IPS DF 4.7 (cell line): ENCODE results near the gene HID1.

Experiments
- DNase-seq: peaks from one replicate; pipeline ENCODE4 v3.0.0-alpha.2; 2013; ENCODE audit warnings: low spot score; ENCODE audit errors: extremely low read depth

HID1 gene

GRCh38 chr17:74951680-74952421 is 20.7 kb downstream of the HID1 start:
- DNase-seq, result no peak

DNA sequence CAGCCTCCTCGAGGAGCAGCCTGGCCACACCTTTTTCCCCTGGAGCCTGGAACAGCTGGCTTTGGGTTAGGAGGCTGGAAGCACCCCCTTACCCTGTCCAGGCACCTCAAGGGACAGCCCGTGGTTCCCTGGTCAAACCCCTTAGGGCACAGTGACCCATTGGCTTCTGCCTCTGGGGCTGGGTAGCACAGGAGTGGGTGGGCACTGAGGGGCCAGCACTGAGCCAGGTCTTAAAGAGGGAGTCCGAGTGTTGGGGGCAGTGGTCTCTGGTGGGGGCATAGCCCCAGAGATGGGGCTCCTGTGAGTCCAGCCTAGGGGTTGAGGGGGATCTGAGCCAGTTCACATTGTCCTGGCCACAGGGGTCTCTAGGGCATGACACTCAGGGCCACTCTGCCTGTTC is 21.5 kb downstream of the HID1 start:
- DNase-seq, result no peak

- no peak for DNase-seq
Measured at GRCh38 chr17:74950207-74950606, 22.4 kb downstream of the HID1 start.

GRCh38 chr17:74949455-74950115 is 23.0 kb downstream of the HID1 start:
- DNase-seq, result no peak

DNA sequence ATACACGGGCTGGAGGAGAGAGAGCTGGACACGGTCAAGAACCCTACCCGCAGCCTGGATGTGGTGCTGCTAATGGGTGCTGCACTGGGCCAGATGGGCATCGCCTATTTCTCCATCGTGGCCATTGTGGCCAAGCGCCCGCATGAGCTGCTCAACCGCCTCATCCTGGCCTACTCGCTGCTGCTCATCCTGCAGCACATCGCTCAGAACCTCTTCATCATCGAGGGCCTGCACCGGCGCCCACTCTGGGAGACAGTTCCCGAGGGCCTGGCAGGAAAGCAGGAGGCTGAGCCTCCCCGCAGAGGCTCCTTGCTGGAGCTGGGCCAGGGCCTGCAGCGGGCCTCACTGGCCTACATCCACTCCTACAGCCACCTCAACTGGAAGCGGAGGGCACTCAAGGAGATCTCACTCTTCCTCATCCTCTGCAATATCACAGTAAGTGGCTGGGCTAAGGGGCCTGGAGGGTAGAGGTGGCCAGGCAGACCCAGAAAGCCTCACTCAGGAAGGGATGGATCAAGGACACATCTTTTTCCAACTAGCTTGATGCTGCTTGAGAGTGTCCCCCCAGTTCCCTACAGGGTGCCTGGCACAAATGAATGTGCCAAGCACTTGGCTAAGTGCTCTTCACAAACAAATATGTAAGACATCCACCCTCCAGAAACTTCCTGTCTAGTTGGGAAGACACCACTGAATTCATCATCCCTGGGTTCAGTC is 25.4 kb downstream of the HID1 start:
- DNase-seq, result no peak

GRCh38 chr17:74946641-74947040 is 25.9 kb downstream of the HID1 start:
- no peak for DNase-seq

GRCh38 chr17:74945543-74945942 is 27.0 kb downstream of the HID1 start:
- DNase-seq, result no peak

DNA sequence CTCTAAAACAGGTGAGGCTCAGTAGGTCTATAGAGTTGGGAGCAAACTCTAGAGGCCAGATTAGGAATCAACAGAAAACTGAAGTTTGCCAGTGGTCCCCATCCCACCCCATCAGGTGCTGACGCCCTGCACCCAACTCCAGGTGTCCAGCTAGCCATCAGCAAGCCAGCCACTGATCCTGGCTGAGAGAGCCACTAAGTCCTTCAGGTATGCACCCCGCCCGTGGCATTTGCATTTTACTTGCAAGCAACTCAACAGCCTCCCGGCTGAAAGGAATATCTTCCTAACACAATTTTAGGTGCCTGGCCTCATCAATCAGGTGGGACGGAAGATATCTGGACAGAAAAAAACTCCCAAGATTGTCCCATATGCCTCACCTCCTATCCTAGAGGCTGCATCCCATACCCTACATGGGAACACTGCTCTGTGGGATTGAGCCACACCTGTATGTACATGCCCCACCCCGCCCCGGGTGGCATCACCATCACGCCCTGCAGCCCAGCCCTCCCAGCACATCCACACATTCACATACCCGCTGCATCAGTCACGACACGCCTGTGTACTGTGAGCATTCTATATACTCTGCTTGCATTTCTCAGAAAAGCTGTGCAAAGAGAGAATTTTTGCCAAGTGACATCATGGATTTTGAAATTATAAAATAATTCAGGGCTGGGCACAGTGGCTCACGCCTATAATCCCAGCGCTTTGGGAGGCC is 28.6 kb downstream of the HID1 start:
- DNase-seq, result no peak

DNA sequence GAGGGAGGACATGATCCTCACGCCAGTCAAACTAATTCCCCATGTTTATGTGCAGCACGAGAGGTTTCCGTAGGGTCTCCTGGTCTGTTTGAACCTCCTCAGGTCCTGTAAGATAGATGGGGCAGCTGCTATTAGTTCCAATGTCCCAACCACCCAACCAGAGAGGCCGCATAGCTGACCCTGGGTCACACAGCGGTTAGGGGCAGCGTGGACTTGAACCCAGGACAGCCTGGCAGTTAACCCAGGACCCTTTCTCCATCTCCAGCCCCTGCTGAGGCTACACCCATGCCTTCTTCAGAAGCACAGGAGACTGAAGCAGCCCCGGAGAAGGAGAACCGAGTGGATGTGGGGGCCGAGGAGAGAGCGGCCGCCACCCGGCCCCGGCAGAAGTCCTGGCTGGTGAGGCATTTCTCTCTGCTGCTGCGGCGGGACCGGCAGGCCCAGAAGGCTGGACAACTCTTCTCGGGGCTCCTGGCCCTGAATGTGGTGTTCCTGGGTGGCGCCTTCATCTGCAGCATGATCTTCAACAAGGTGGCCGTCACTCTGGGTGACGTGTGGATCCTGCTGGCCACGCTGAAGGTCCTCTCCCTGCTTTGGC is 31.3 kb downstream of the HID1 start:
- DNase-seq, result no peak

DNA sequence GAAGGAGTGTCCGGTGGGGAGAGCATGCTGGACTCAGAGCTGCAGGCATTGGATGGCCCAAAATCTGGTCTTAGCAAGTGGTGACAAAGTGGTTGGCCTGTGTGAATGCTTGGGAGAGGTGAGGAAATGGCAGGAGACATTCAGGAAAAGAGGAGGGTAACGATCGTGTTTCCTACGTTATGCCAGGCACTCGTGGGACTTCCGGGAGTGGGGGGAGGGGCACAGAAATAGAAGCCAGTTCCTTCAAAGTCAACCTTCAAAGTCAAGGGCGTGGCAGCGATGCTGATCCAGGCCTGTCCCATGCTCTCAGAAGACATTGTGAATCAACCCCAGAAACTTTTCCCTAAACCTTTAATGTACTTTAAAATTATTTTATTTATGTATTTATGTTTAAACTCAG is 33.0 kb downstream of the HID1 start:
- no peak for DNase-seq

DNA sequence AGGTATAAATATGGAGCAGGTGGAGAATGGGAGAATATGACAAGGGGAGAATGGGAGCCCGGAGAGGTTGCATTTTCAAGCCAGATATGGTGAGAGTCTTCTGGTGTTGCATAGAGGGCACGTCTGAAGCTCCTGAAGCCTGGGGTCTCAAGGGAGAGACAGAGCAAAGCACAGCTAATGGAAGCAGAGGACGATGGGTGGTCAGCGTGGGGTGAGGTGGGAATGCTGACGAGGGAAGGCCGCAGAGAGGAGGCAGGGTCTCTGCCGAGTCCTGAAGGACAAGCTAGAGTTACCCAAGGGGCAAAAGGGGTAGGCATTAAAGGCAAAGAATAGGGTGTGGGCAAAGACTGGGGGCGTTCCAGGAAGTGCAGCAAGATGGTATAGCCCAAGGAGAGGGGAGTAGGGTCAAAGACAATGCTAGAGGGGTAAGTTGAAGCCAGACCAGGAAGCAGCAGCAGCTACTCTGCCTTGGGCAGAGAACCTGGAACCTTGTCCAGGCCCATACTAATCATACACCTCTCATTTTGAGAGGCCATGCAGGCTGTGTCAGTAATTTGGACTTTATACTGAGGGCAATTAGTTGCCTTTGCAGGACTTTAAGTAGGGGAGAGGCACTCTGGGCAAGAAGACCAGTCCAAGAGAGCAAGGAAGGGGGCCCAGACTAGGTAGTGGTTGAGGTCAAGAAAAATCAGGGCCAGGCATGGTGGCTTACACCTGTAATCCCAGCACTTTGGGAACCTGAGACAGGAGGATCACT is 34.2 kb downstream of the HID1 start:
- no peak for DNase-seq

DNA sequence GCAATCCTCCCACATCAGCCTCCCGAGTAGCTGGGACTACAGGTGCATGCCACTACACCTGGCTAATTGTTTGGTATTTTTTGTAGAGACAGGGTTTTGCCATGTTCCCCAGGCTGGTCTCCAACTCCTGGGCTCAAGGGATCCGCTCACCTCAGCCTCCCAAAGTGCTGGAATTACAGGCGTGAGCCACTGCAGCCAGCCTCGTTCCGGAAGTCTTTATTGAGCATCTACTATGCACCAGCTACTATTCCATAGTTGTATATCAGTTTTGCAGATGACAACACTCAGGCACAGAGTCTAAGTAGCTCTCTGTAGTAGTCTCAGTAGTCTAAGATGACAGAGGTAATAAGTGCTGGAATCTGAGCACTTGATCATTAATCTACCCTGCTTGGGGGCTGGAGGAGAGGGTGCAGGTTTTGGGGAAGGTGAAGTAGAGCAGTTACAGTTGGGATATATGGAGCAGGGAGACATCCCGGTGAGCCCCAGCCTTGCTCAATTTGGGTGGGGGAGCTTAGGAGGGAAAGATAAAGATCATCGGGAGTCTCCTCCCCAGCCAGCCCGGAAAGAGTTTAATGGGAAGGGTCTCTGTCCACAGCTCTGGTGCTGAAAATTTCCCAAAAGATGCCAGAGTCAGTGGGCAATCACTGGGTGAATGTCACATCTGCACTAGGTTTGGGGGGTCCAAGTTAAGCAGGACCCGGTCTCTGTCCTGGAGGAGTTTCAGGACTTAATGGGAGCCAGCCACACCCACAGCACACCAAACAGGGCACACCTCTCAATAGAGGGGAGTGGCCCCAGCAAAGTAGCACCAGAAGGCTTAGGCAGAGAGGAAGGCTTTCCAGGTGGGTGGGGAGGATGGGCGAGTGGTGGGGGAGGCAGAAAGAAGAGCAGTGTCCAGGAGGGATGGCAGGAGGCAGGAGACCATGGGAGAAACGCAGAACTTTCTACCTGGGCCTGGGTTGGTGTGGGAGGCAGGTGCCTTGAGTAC is 35.2 kb downstream of the HID1 start:
- no peak for DNase-seq

GRCh38 chr17:74936470-74936799 is 36.1 kb downstream of the HID1 start:
- DNase-seq, result no peak

DNA sequence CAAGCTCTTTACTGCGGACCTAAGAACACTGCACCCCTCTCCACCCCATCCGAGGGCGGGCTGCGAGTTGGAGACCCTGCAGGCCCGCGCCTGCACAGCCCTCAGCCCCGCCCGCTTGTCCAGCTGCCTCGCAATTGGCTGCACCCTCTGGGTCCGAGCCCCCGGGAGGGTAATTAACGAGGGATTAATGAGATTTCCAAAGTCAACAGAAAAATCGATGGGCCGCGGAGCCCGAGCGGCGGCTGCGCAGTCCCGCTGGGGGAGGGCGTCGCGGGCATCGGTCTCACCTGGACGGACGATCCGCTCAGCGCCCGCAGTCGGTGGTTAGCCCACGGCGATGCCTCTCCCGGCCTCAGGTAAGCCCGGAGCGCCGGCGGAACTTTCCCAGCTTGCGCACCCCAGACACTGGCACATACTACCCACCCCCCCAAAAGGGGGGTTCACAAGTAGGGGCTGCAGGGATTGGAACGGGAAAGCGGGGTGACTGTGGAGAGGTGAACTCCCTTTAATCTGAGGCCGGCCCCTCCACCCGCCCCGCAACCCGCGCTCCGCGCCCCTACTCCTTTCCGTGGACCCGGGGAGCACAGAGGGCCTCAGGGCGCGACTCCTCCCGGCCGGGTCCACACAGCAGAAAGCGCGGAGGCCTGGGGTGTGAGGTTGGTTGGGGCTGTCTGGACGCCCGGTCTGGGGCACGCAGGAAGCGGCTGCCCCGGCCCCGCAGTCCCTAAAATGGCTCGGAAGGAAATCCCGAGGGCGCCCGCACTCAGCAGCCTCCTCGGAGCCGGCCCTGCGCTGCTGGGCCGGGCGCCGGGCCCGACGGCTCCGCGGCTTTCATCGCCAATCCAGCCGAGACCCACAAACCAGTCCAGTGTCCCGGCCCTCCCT is 36.7 kb downstream of the HID1 start, which contains the start of gene OTOP3:
TSS of gene OTOP3 (plus strand) at position 314 of the 885 bp plus-strand sequence. CDS start at position 338, 24 bp downstream.
- DNase-seq, result no peak

- no peak for DNase-seq
Measured at GRCh38 chr17:74935048-74935447, 37.5 kb downstream of the HID1 start.

GRCh38 chr17:74930535-74931036 is 42.0 kb downstream of the HID1 start:
- DNase-seq, result no peak

- DNase-seq, result no peak
Measured at GRCh38 chr17:74928786-74929185, 43.8 kb downstream of the HID1 start.

DNA sequence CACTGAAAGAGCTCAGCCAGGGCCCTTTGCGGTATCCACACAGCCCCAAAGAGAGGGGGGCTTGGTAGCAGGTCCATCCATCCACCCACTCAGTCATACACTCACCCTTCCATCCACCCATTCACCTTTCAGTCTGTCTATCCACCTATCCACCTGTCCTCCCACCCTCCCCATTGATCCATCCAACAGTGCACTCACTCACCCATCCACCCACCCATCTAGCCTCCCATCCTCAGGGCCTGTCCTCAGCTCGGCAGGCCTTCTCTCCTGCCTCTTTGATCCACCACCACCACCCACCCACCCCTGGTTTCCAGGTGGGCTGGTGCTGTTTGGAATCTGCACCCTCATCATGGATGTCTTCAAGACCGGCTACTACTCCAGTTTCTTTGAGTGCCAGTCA is 47.3 kb downstream of the HID1 start:
- no peak for DNase-seq
